BLaER1 treated with 17β-estradiol and CSF1 and Interleukin-3, amounts not matched to agents 10 nM and 100 nM (cell line): Measurements from ENCODE around the gene NT5C3A.

Source experiments
- H3K27ac ChIP-seq, 11 experiments: shearing (Covaris generic); formaldehyde crosslinking; 2 replicates each; pipeline ENCODE4 v1.8.1; 2022
- H3K27me3 ChIP-seq, 11 experiments: shearing (Covaris generic); formaldehyde crosslinking; 2 replicates each; pipeline ENCODE4 v1.8.1; 2022
- H3K36me3 ChIP-seq, 11 experiments: shearing (Covaris generic); formaldehyde crosslinking; 2 replicates each; pipeline ENCODE4 v1.8.1; 2022
- H3K4me1 ChIP-seq, 10 experiments: shearing (Covaris generic); formaldehyde crosslinking; 2 replicates each; pipeline ENCODE4 v1.8.1; 2022
- H3K4me2 ChIP-seq, 11 experiments: shearing (Covaris generic); formaldehyde crosslinking; 2 replicates each; pipeline ENCODE4 v1.8.1; 2022
- H3K4me3 ChIP-seq, 10 experiments: shearing (Covaris generic); formaldehyde crosslinking; 2 replicates each; pipeline ENCODE4 v1.8.1; 2022
- H3K9ac ChIP-seq, 11 experiments: shearing (Covaris generic); formaldehyde crosslinking; 2 replicates each; pipeline ENCODE4 v1.8.1; 2022
- H3K9me3 ChIP-seq, 11 experiments: shearing (Covaris generic); formaldehyde crosslinking; replicated peaks in 1 of 11; 2 replicates each; pipeline ENCODE4 v1.8.1; 2022
- H4K20me1 ChIP-seq, 11 experiments: shearing (Covaris generic); formaldehyde crosslinking; 2 replicates each; pipeline ENCODE4 v1.8.1; 2022
- Cebpa-rat ChIP-seq, 11 experiments: shearing (Covaris generic); IDR thresholded peaks; 2 replicates each; pipeline ENCODE4 v1.8.1; 2022

Gene NT5C3A

GRCh38 chr7:33066771-33067170, 4.2 kb upstream of the NT5C3A start:
- no peak for TF ChIP-seq Cebpa-rat (IDR thresholded peaks at IDR 0.05)
- Histone ChIP-seq H4K20me1 (peaks cover 0 to 7% (median under 1%) of the 10 kb centered on the region in 11 experiments; a peak in 7 of 22 replicates), H3K4me2 (no peak overlapping the region), H3K27ac (no peak overlapping the region), H3K4me1 (peaks cover 5 to 8% (median 7%) of the 10 kb centered on the region in 10 experiments; a peak in 14 of 20 replicates), H3K9me3 (peaks cover 42 to 58% (median 52%) of the 10 kb centered on the region in 11 experiments), H3K36me3 (peaks cover 0 to 9% (median 0%) of the 10 kb centered on the region in 11 experiments; a peak in 2 of 22 replicates), H3K9ac (no peak overlapping the region), H3K4me3 (no peak overlapping the region), H3K27me3 (no peaks in the 10 kb centered on the region)

- peaks cover 0 to 9% (median 0%) of the 10 kb centered on the region in 11 experiments; a peak in 2 of 22 replicates for H3K36me3 ChIP-seq
- H3K9ac ChIP-seq = no peak overlapping the region
- H3K9me3 ChIP-seq = peaks cover 34 to 50% (median 44%) of the 10 kb centered on the region in 11 experiments
- H3K27me3 ChIP-seq = no peaks in the 10 kb centered on the region
- peaks cover 11 to 15% (median 13%) of the 10 kb centered on the region in 10 experiments for H3K4me1 ChIP-seq
- no peak overlapping the region for H3K4me2 ChIP-seq
- peaks cover 4 to 15% (median 8%) of the 10 kb centered on the region in 11 experiments; a peak in 17 of 22 replicates for H4K20me1 ChIP-seq
- H3K27ac ChIP-seq = no peak overlapping the region
- H3K4me3 ChIP-seq = no peak overlapping the region
- TF ChIP-seq Cebpa-rat (IDR thresholded peaks at IDR 0.05) = no peak
Measured at GRCh38 chr7:33065981-33066380, 3.4 kb upstream of the NT5C3A start.

GRCh38 chr7:33062782-33063443, 337 bp upstream of the NT5C3A start:
- Histone ChIP-seq H3K9ac (peak overlapping the region; percentile 89 to 96 (median 92)), H3K27ac (peak overlapping the region; percentile 84 to 94 (median 89)), H3K36me3 (peaks cover 0 to 28% (median 10%) of the 10 kb centered on the region in 11 experiments; a peak in 12 of 22 replicates), H4K20me1 (peaks cover 25 to 44% (median 39%) of the 10 kb centered on the region in 11 experiments; a peak in 21 of 22 replicates), H3K4me2 (peak overlapping the region; percentile 74 to 94 (median 83)), H3K9me3 (peaks cover 13 to 23% (median 18%) of the 10 kb centered on the region in 11 experiments), H3K27me3 (no peaks in the 10 kb centered on the region), H3K4me3 (peak overlapping the region; percentile 74 to 99 (median 90)), H3K4me1 (peaks cover 19 to 41% (median 24%) of the 10 kb centered on the region in 10 experiments)
- TF ChIP-seq Cebpa-rat (IDR thresholded peaks at IDR 0.05) = no peak

GRCh38 chr7:33061282-33061937, 1.2 kb downstream of the NT5C3A start:
- peaks cover 0 to 43% (median 21%) of the 10 kb centered on the region in 11 experiments; a peak in 17 of 22 replicates for H3K36me3 ChIP-seq
- peaks cover 9 to 17% (median 14%) of the 10 kb centered on the region in 11 experiments for H3K9me3 ChIP-seq
- peaks cover 32 to 59% (median 53%) of the 10 kb centered on the region in 11 experiments; a peak in 21 of 22 replicates for H4K20me1 ChIP-seq
- H3K4me1 ChIP-seq = peaks cover 19 to 41% (median 24%) of the 10 kb centered on the region in 10 experiments
- H3K27ac ChIP-seq = peak overlapping the region in 10 of 11 experiments; percentile 84 to 94 (median 89); a peak in 18 of 22 replicates
- H3K4me2 ChIP-seq = peak overlapping the region; percentile 87 to 99 (median 94)
- TF ChIP-seq Cebpa-rat (IDR thresholded peaks at IDR 0.05) = no peak
- peak overlapping the region; percentile 74 to 99 (median 90) for H3K4me3 ChIP-seq
- no peaks in the 10 kb centered on the region for H3K27me3 ChIP-seq
- H3K9ac ChIP-seq = peak overlapping the region; percentile 89 to 96 (median 92)

GRCh38 chr7:33059635-33060034, 2.9 kb downstream of the NT5C3A start:
- peaks cover 22 to 46% (median 29%) of the 10 kb centered on the region in 10 experiments for H3K4me1 ChIP-seq
- H3K9me3 ChIP-seq = peaks cover 0 to 6% (median 0%) of the 10 kb centered on the region in 11 experiments; a peak in 1 of 22 replicates
- H3K36me3 ChIP-seq = peaks cover 0 to 61% (median 28%) of the 10 kb centered on the region in 11 experiments; a peak in 17 of 22 replicates
- no peaks in the 10 kb centered on the region for H3K27me3 ChIP-seq
- peaks cover 40 to 77% (median 71%) of the 10 kb centered on the region in 11 experiments; a peak in 21 of 22 replicates for H4K20me1 ChIP-seq
- no peak overlapping the region for H3K27ac ChIP-seq
- H3K4me3 ChIP-seq = no peak overlapping the region
- no peak for TF ChIP-seq Cebpa-rat (IDR thresholded peaks at IDR 0.05)
- H3K9ac ChIP-seq = no peak overlapping the region
- peak overlapping the region; percentile 87 to 99 (median 94); a peak in 12 of 22 replicates for H3K4me2 ChIP-seq

- H3K27me3 ChIP-seq = no peaks in the 10 kb centered on the region
- peak overlapping the region in 4 of 11 experiments; percentile 71 to 86 (median 84); a peak in 5 of 22 replicates for H3K4me2 ChIP-seq
- H3K4me1 ChIP-seq = peaks cover 19 to 60% (median 41%) of the 10 kb centered on the region in 10 experiments
- peaks cover 0 to 6% (median 0%) of the 10 kb centered on the region in 11 experiments; a peak in 1 of 22 replicates for H3K9me3 ChIP-seq
- H3K4me3 ChIP-seq = no peak overlapping the region
- peaks cover 0 to 57% (median 26%) of the 10 kb centered on the region in 11 experiments; a peak in 17 of 22 replicates for H3K36me3 ChIP-seq
- peak overlapping the region in 5 of 11 experiments; percentile 39 to 68 (median 61); a peak in 7 of 22 replicates for H3K27ac ChIP-seq
- H3K9ac ChIP-seq = no peak overlapping the region
- H4K20me1 ChIP-seq = peaks cover 41 to 100% (median 95%) of the 10 kb centered on the region in 11 experiments; a peak in 20 of 22 replicates
- TF ChIP-seq Cebpa-rat (IDR thresholded peaks at IDR 0.05) = no peak
Measured at GRCh38 chr7:33055158-33055557, 7.4 kb downstream of the NT5C3A start.

GRCh38 chr7:33054261-33054964, 8.2 kb downstream of the NT5C3A start:
- Histone ChIP-seq H3K27me3 (no peaks in the 10 kb centered on the region), H3K4me2 (peak overlapping the region; percentile 26 to 86 (median 78); a peak in 20 of 22 replicates), H3K27ac (peak overlapping the region in 8 of 11 experiments; percentile 6 to 68 (median 46); a peak in 10 of 22 replicates), H3K9ac (peak overlapping the region in 2 of 11 experiments; percentile 21 to 42; a peak in 1 of 22 replicates), H3K9me3 (no peaks in the 10 kb centered on the region), H4K20me1 (peaks cover 40 to 100% (median 96%) of the 10 kb centered on the region in 11 experiments; a peak in 20 of 22 replicates), H3K36me3 (peaks cover 0 to 49% (median 19%) of the 10 kb centered on the region in 11 experiments; a peak in 17 of 22 replicates), H3K4me3 (0 out of 20 replicates have a peak overlapping the region, but pooled peaks of 1 of the 10 experiments have one; percentile 9), H3K4me1 (peaks cover 22 to 60% (median 48%) of the 10 kb centered on the region in 10 experiments)
- no peak for TF ChIP-seq Cebpa-rat (IDR thresholded peaks at IDR 0.05)

GRCh38 chr7:33053721-33054120, 8.9 kb downstream of the NT5C3A start:
- Histone ChIP-seq H3K27ac (peak overlapping the region in 8 of 11 experiments; percentile 6 to 68 (median 46); a peak in 9 of 22 replicates), H3K36me3 (peaks cover 0 to 43% (median 16%) of the 10 kb centered on the region in 11 experiments; a peak in 17 of 22 replicates), H3K9me3 (no peaks in the 10 kb centered on the region), H3K4me1 (peaks cover 22 to 58% (median 50%) of the 10 kb centered on the region in 10 experiments), H4K20me1 (peaks cover 38 to 100% (median 98%) of the 10 kb centered on the region in 11 experiments; a peak in 20 of 22 replicates), H3K4me2 (peak overlapping the region; percentile 26 to 86 (median 78); a peak in 21 of 22 replicates), H3K4me3 (0 out of 20 replicates have a peak overlapping the region, but pooled peaks of 1 of the 10 experiments have one; percentile 9), H3K27me3 (no peaks in the 10 kb centered on the region), H3K9ac (peak overlapping the region in 2 of 11 experiments; percentile 21 to 42; a peak in 1 of 22 replicates)
- TF ChIP-seq Cebpa-rat (IDR thresholded peaks at IDR 0.05) = no peak
